GM18505 (cell line): Measurements from ENCODE around the gene LRMDA.

Experiments used
- ATAC-seq: cut with Tn5 transposase; IDR thresholded peaks from one replicate; pipeline ENCODE4 v1.9.1; 2021; ENCODE audit not compliant: unreplicated experiment
- POLR2A ChIP-seq: IDR thresholded peaks from 4 replicates; pipeline ENCODE4 v1.6.1; 2011; ENCODE audit warnings: borderline replicate concordance; ENCODE audit not compliant: insufficient read depth, insufficient read length; ENCODE audit errors: extremely low read depth

Gene LRMDA

GRCh38 chr10:76172020-76172419, 740.6 kb downstream of the LRMDA start:
- no peak for TF ChIP-seq POLR2A
- ATAC-seq = no peak

GRCh38 chr10:76175533-76176165, 744.2 kb downstream of the LRMDA start:
- TF ChIP-seq POLR2A = no peak
- no peak for ATAC-seq

GRCh38 chr10:76176166-76176550, 744.7 kb downstream of the LRMDA start:
- TF ChIP-seq POLR2A = no peak

GRCh38 chr10:76177936-76178335, 746.5 kb downstream of the LRMDA start:
- no peak for TF ChIP-seq POLR2A
- no peak for ATAC-seq

More at GRCh38 chr10:76176166-76176550, 744.7 kb downstream of the LRMDA start:
- ATAC-seq = no peak

GRCh38 chr10:76178532-76179292, 747.3 kb downstream of the LRMDA start:
- TF ChIP-seq POLR2A = no peak
- ATAC-seq = no peak

GRCh38 chr10:76179806-76180205, 748.4 kb downstream of the LRMDA start:
- no peak for TF ChIP-seq POLR2A
- no peak for ATAC-seq

GRCh38 chr10:76184647-76185046, 753.2 kb downstream of the LRMDA start:
- ATAC-seq = no peak
- TF ChIP-seq POLR2A = no peak

- ATAC-seq = no peak
- no peak for TF ChIP-seq POLR2A
Observed at GRCh38 chr10:76185471-76186301, 754.3 kb downstream of the LRMDA start.

GRCh38 chr10:76188216-76188615, 756.8 kb downstream of the LRMDA start:
- no peak for ATAC-seq
- no peak for TF ChIP-seq POLR2A

- no peak for ATAC-seq
- TF ChIP-seq POLR2A = no peak
Observed at GRCh38 chr10:76190634-76191270, 759.3 kb downstream of the LRMDA start.

- no peak for TF ChIP-seq POLR2A
Observed at GRCh38 chr10:76191336-76191735, 759.9 kb downstream of the LRMDA start.

GRCh38 chr10:76192151-76192550, 760.7 kb downstream of the LRMDA start:
- ATAC-seq = no peak
- no peak for TF ChIP-seq POLR2A

More at GRCh38 chr10:76191336-76191735, 759.9 kb downstream of the LRMDA start:
- no peak for ATAC-seq
